Measurements from ENCODE around the gene RACGAP1.

The RACGAP1 gene

GRCh38 chr12:49951411-49952240 lies 73.7 kb downstream of the RACGAP1 start:
- no peak for TF ChIP-seq POLR2AphosphoS5 (IDR thresholded peaks at IDR 0.05; ENCODE audit: low read depth, low read length)
- no peak for TF ChIP-seq TAF1 (IDR thresholded peaks at IDR 0.05; ENCODE audit: borderline replicate concordance, insufficient read depth, low read length)
- no peak for TF ChIP-seq SIN3A (IDR thresholded peaks at IDR 0.05; ENCODE audit: borderline replicate concordance, insufficient read depth, low read length)
- no peak for TF ChIP-seq FOXP2 (optimal IDR thresholded peaks at IDR 0.05; ENCODE audit: borderline replicate concordance, extremely low read depth, extremely low read length, insufficient read depth)
- no peak for TF ChIP-seq REST (IDR thresholded peaks at IDR 0.05; ENCODE audit: insufficient read depth in 1 of 2, low read depth in 2 of 2, low read length in 2 of 2)

GRCh38 chr12:49950273-49951251 lies 74.7 kb downstream of the RACGAP1 start, which contains the start of gene AQP2:
AQP2 (plus strand) TSS chr12:49950737; CDS start chr12:49950831, 94 bp downstream.
- TF ChIP-seq FOXP2 (optimal IDR thresholded peaks at IDR 0.05; ENCODE audit: borderline replicate concordance, extremely low read depth, extremely low read length, insufficient read depth) (no peak), REST (IDR thresholded peaks at IDR 0.05; ENCODE audit: insufficient read depth in 1 of 2, low read depth in 2 of 2, low read length in 2 of 2) (no peak), POLR2AphosphoS5 (IDR thresholded peaks at IDR 0.05; ENCODE audit: low read depth, low read length) (no peak), TAF1 (IDR thresholded peaks at IDR 0.05; ENCODE audit: borderline replicate concordance, insufficient read depth, low read length) (no peak), SIN3A (IDR thresholded peaks at IDR 0.05; ENCODE audit: borderline replicate concordance, insufficient read depth, low read length) (no peak)

GRCh38 chr12:49949866-49950265 lies 75.4 kb downstream of the RACGAP1 start:
- no peak for TF ChIP-seq SIN3A (IDR thresholded peaks at IDR 0.05; ENCODE audit: borderline replicate concordance, insufficient read depth, low read length)
- no peak for TF ChIP-seq TAF1 (IDR thresholded peaks at IDR 0.05; ENCODE audit: borderline replicate concordance, insufficient read depth, low read length)
- TF ChIP-seq FOXP2 (optimal IDR thresholded peaks at IDR 0.05; ENCODE audit: borderline replicate concordance, extremely low read depth, extremely low read length, insufficient read depth) = no peak
- no peak for TF ChIP-seq POLR2AphosphoS5 (IDR thresholded peaks at IDR 0.05; ENCODE audit: low read depth, low read length)
- TF ChIP-seq REST (IDR thresholded peaks at IDR 0.05; ENCODE audit: insufficient read depth in 1 of 2, low read depth in 2 of 2, low read length in 2 of 2) = no peak

GRCh38 chr12:49948866-49949845 lies 76.1 kb downstream of the RACGAP1 start:
- TF ChIP-seq POLR2AphosphoS5 (IDR thresholded peaks at IDR 0.05; ENCODE audit: low read depth, low read length) (no peak), REST (IDR thresholded peaks at IDR 0.05; ENCODE audit: insufficient read depth in 1 of 2, low read depth in 2 of 2, low read length in 2 of 2) (no peak), SIN3A (IDR thresholded peaks at IDR 0.05; ENCODE audit: borderline replicate concordance, insufficient read depth, low read length) (no peak), FOXP2 (optimal IDR thresholded peaks at IDR 0.05; ENCODE audit: borderline replicate concordance, extremely low read depth, extremely low read length, insufficient read depth) (no peak), TAF1 (IDR thresholded peaks at IDR 0.05; ENCODE audit: borderline replicate concordance, insufficient read depth, low read length) (no peak)

All from PFSK-1 (cell line).